GM20000 (cell line): Measurements from ENCODE around the gene CDT1.
"Not testable (repeated sequence)": the region's sequence is repeated elsewhere in the genome, so short reads cannot be mapped to it uniquely, and the experiment has no call there.

Experiments
- DNase-seq: peaks from one replicate; pipeline ENCODE4 v3.0.0; 2012; ENCODE audit warnings: low spot score
- CTCF ChIP-seq: IDR thresholded peaks from 2 replicates; pipeline ENCODE4 v1.5.1; 2012; ENCODE audit warnings: mild to moderate bottlenecking, control low read depth; ENCODE audit errors: extremely low read depth, missing control alignments

Gene CDT1

GRCh38 chr16:88770461-88771293, 32.9 kb upstream of the CDT1 start:
- no peak for TF ChIP-seq CTCF
- peak; percentile 78 for DNase-seq

- no peak for TF ChIP-seq CTCF
- no peak for DNase-seq
Observed at GRCh38 chr16:88771294-88771772, 32.3 kb upstream of the CDT1 start.

DNA sequence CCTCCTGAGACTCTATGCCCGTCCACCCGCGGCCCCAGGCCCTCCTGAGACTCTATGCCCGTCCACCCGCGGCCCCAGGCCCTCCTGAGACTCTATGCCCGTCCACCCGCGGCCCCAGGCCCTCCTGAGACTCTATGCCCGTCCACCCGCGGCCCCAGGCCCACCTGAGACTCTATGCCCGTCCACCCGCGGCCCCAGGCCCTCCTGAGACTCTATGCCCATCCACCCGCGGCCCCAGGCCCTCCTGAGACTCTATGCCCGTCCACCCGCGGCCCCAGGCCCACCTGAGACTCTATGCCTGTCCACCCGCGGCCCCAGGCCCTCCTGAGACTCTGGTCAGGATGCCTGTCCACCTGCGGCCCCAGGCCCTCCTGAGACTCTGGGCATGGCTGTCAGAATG, 31.8 kb upstream of the CDT1 start:
- not testable (repeated sequence) for DNase-seq

- no peak for DNase-seq
- TF ChIP-seq CTCF, result no peak
Observed at GRCh38 chr16:88772871-88773811, 30.4 kb upstream of the CDT1 start.

DNA sequence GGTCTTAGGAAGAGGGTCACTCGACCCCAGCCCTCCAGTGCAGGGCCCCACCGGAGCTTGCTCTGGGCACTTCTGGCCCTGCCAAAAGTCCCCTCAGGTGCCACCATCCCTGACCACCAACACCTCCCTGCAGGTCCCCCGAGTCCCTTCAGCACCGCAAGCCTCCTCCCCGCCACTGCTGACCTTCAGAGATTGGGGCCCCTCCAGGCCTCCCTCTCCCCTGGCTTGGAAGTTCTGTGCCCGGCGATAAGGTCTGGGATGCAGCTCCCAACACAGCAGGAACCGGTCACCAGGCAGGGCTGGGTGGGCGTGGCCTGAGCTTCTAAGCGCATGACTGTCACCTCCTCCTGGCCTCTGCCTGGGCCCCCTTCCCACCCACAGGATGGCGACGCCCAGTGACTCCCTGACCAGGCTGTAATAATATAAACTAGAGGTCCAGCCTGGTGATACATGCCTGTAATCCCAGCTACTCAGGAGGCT, 29.7 kb upstream of the CDT1 start:
- TF ChIP-seq CTCF, result no peak
- DNase-seq, result no peak

DNA sequence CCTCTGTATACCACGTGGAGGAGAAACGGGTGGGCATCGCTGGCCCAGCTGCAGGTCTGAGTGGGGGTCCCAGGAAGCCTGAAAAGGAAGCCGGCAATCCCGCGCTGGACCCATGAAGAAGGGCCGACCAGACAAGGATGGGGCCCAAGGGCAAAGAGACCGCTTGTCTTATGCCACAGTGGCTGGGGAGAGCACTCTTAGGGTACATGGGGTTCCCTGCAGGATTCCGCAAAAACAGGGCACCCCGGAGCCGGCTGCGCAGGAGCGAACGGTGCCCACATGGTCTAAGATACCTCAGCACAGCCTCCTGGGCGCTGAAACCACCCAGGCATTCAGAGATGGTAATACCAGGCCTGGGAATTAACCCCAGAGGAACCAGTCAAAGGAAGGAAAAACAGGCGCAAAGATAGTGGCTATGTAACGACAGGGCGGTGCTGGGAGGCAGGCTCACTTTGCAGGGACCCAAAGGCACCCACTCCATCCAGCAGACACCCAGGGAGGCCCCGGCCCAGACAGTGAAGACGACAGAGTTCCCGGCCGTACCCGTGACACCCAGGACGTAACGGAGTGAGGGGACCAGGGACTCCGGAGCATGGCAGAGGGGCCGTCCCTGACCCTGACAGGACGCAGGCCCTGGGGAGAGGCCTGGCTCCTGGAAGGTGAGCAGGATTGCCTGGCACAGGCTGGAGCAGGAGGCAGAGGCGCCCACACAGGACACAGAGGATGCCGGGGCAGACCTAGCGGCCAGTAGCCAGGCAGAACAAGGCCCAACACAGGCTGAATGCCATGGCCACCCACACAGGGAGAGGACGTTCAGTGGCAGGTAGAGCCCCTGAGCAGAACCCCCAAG, 28.8 kb upstream of the CDT1 start:
- no peak for DNase-seq
- no peak for TF ChIP-seq CTCF

- no peak for DNase-seq
- TF ChIP-seq CTCF, result no peak
Observed at GRCh38 chr16:88775825-88776224, 27.8 kb upstream of the CDT1 start.
